HG03064 (cell line): ENCODE results near the gene ZNF697.
"Not testable (repeated sequence)": the region's sequence is repeated elsewhere in the genome, so short reads cannot be mapped to it uniquely, and the experiment has no call there.

Experiments used
- ATAC-seq: cut with Tn5 transposase; IDR thresholded peaks from one replicate; pipeline ENCODE4 v1.9.1; 2021; ENCODE audit warnings: low read depth; ENCODE audit not compliant: unreplicated experiment

ZNF697 gene

DNA sequence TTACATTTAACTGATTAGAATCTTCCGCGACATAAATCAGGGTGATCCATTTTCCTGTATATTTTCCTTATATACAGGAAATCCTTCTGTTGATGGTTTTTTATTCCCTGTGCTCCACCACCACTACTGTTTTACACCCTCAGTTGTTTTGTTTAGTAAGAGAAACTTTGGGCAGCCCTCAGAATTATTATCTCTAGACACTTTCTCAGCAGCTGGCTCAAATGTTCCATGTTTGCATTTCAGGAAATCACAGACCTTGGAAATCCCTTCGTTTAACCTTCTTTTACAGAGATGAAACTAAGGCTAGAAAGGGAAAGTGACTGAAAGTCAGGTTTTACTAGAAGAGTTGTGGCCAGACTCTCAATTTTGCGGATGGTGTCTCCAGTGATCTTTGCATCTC lies 15.2 kb downstream of the ZNF697 start:
- ATAC-seq, result no peak

DNA sequence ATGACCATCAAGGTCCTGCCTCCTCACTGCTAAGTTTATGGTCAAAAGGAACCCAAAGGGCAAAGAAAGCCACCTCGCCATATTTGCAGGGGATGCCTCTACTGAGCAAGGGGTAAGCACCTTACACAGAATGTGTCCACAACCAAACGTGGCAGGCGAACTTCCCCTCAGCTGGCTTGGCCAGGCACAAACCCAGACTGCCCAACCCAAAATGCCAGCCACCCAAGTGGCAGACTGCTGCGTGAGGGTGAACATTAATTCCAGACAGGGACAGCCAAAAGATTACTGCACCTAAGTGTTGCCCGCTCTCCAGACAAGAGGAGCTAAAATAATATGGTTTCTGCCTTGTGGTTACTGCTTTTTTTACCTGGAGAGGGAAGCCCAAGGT lies 16.0 kb downstream of the ZNF697 start:
- ATAC-seq, result no peak

DNA sequence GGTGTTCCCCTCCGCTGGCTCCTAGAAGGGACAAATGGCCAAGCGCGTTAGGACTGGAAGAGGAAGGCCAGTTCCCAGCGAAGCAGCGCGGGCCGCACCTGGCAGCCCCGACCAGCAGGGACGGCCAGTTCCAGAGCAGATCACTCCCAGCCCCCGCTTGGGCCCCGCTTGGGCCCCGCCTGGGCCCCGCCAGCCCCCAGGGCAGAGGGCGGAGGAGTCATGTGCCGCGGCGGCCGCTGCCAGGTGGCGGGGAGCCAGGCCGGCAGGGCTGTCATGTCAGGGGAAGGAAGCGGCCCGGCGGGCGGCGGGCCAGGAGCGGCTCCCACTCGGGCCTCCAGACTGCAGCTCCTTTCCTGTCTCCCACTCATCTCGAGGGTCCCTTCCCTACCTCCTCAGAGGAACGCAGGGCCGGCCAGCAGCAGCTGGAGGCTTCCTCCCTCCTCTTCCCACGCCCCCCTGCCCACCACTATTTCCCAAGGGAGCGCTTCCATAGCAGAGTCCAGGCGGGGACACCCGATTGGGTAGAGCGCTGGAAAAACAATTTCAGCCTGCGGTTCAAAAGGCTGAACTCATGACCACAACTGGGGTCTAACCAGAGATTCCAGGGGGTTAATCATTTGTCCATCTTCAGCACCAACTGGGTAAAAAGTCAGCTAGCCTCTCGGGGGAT lies 16.5 kb downstream of the ZNF697 start:
- no peak for ATAC-seq

DNA sequence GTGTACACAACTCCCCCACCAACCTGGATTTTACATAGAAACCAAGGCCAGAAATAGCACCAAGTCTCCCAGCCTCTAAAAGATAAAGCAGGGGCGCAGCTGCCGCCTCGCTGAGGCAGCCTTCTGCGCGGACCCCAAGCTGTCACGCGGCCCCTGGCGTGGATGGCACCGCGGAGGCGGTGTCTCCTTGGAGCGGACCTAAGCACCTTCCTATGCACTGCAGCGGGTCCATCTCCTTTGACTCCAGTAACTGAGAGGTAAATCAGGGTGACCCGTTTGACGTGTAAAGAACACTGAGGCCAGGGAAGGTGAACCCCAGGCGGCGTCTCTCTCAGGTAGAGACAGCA lies 17.0 kb downstream of the ZNF697 start:
- ATAC-seq, result no peak

DNA sequence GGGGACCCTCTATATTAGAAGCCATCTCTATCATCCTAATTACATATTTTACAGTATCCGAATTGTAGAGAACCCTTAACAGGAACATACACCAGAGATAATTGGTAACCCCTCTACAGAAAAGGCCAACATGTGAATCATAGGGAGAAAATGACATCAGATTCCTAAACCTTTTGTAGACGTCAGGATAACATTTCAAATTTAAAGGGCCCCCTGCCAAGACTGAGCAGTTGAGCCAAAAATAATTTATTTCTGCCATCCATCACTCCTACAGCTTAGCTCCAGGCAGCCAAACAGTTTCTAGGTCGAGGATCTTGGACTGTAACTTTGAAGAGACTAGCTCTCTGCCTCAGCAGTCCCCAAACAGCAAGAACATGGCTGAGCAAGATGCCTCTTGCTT lies 21.2 kb downstream of the ZNF697 start:
- ATAC-seq, result no peak

DNA sequence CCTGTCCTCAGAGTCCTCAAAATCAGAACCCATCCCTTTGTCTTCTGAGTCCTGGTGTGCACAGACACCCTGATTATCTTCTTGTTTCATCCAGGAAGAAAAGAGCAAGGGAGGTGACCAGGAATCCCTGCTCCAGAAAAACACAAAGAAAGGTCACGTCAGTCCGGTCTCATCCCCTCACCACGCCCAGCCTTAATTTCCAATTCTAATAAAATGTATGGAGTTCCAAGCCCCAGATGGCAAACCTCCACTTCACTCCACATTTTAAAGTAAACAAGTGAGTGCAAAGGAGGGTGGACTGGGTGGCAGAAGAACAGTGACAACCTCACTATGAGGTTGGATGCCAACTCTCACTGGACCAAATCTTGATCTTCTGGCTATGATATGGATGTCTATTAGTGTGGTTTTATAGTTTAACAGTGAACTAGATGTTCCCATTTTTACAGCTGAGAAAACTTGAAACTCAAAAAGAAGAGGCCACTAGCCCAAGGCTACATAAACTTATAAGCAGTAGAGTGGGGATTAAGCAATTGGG lies 22.0 kb downstream of the ZNF697 start:
- no peak for ATAC-seq

DNA sequence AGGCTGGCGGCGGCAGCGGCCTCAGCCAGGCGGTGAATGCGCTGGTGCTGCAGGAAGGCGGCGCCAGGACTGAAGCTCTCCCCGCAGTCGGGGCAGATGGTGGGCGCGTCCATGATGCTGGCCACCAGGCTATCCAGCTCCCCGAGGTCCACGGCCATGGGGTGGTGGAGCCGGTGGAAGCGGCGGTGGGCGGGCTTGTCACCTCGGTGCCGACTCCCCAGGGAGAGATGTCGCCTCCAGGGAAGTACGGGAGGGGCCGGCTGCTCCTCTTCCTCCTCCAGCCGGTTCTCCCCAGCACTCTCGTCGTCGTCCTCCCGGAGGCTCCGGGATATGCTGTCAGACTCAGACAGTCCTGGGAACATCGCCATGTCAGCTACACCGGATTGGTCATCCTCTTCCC lies 24.4 kb downstream of the ZNF697 start:
- no peak for ATAC-seq

DNA sequence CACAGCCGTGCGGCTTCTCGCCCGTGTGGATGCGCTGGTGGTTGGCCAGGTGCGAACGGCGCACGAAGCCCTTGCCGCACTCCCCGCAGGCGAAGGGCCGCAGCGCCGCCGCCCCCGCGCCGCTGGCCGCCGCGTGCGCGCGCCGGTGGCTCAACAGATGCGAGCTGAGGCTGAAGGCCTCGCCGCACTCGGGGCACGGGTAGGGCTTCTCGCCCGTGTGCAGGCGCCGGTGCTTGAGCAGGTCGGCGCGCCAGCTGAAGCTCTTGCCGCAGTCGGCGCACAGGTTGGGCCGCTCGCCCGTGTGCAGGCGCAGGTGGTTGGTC lies 24.9 kb downstream of the ZNF697 start:
- ATAC-seq, result no peak

DNA sequence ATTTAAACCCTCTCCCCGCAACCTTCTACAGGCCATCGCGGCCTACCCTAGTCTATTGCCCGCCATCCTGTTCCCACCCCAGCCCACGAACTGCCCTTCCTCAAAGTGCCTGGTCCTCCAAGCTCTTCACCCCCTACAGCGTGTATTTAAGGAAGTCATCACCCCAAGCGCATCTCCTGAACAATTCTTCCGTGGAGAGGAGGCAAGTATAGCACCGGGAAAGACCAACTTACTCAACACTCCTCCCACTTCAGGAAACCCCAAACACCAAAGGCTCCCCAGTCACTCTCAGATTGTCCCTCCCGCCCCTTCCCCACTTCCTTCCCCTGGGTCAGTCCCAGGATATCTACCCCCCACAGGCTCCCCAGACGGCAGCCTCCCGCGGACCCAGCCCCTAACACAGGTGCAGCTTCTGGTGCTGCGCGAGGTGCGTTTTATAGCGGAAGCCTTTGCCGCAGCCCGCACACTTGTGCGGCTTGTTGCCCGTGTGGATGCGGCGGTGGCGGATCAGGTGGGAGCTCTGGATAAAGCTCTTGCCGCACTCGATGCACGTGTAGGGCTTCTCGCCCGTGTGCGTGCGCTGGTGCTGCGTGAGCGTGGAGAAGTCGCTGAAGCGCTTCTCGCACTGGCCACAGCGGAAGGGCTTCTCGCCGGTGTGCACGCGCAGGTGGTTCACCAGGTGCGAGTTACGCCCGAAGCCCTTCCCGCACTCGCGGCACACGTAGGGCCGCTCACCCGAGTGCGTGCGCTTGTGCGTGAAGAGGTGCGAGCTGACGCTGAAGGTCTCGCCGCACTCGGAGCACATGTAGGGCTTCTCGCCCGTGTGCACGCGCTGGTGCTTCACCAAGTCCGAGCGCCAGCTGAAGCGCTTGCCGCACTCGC lies 25.5 kb downstream of the ZNF697 start:
- ATAC-seq, result no peak

DNA sequence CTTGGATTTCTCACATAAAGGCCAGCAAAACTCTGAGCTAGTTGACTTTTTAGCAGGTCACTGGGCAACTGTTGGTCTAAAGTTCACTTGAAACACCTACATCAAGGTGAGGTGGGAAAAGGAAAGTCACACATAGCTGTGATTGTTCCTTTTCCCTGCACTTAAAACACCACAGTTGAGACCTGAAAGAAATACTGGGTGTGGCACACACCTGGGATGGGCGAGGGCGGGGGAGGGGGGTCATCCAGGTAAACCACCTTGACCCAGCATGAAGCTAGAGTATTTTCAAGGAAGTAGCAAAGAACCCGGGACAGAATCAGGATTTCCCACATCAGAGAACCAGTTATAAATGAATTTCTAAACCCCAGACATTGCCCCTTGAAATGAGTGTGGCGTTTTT lies 26.4 kb downstream of the ZNF697 start:
- no peak for ATAC-seq

DNA sequence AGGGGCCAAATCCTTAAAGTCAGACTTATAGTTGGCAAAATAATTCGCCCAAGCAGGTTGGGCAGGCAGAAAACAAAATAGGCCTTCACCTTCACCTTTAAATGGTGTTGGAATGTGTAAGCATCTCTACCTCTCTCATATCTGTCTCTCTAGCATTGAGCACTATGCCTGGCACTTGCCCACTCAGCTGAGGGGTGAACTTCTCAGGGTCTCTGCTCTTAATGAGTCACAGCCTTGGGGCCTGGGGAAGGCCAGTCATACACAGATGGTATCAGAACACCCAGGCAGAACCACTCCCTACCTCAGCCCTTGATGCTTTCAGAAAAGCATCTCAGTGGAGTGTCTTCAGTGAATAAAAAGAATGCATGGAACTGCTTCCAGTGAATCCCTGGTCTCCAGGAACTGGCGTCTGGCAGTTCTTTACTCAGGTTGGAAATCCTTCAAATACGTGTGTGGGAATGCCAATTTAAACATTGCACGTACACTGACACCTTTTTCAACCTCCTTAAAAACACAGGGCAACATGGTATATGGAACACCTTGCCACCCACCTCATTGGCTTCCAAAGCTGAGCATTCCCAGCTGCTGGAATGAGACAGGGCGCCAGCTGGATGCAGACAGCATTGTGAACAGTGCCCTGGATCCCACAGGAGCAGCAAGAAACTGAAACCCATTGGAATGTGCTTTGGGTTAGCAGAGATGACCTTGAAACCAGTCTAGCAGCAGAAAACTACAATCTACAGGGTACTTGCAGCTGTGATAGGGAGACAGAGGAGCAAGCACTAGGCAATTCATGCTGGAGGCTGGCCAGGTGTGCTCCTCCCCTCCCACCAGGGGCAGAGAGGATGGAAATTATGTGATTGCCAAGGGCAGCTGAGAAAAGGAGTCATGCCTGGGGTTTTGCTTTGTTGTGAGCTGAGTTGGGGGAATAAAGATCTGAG lies 30.0 kb downstream of the ZNF697 start:
- no peak for ATAC-seq

DNA sequence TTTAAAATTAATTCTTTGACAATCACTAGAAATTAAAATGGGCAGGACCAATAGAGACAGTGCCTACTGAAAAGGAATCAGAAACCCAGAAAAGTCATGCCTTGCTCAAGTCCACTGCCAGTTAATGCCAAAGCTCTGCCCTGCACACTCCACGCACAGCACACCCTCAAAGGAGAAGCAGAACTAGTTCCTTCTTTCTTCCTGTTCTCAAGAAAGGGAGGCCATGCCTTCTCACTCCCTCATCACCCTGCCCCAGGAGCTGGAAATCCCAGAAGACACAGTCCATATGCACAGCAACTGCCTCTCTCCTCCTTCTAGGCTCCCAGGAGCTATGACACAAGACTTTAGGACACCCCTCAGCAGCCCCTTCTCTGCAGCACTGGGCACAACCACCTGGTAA lies 31.3 kb downstream of the ZNF697 start:
- not testable (repeated sequence) for ATAC-seq

DNA sequence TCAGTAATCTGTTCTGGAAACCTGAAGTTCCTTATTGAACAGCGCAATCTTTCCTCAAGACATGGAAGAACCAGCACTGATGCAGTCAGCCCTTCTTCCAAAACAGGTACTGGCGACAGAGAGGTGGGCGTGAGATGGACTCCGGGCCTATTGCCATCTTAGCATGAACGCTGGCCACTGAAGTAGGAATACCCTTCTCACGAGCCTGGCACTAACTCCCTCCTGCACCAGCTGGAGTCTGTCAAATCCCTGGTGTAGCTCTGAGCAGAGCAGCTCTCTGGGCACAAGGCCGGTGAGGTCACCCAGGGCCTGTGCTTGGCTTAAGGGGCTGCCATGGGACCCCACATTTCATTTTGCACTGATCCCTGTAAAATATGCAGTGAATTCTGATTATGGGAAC lies 33.0 kb downstream of the ZNF697 start:
- ATAC-seq, result not testable (repeated sequence)

DNA sequence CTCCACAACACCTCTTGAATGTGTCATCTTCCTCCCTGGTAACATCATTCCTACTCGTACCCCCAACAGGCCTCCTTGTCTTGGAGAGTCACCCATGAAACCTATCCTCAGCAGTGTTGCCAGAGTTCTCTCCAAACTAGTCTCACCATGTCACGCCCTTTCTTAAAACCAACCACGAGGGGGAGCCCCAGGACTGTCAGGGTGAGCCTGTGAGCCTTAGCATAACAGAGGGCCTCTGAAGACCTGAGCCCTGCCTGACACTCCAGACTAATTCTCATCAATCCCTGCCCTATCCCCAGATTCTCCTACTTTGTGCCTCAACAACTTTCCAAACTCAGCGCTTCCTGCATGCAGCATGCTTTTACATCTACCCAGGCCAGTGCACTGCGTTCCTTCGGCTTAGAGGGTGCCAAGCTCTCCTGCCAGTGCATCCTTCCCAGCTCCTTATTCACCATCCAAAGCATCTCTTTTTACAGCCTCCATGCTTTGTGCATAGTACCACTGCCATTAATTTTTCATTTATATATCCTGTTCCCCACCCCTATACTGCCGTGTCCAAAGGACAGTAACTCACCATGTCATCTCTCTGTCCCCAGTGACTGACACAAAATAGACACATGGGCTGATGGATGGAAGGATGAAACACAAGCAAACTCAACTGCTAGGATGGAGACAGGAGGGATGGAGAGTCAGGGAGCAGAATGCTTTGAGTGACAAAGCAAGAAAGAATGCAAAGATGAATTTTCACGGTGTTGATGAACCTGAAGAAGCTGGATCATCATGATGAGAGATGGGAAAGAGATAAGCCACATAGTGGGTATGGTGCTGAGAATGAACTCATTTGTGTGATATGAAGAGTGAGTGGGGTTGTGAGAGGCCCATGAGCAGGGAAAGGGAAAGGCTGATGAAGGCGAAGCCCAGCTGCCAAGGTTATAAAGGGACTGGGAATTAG lies 34.0 kb downstream of the ZNF697 start:
- peak; percentile 71 for ATAC-seq

DNA sequence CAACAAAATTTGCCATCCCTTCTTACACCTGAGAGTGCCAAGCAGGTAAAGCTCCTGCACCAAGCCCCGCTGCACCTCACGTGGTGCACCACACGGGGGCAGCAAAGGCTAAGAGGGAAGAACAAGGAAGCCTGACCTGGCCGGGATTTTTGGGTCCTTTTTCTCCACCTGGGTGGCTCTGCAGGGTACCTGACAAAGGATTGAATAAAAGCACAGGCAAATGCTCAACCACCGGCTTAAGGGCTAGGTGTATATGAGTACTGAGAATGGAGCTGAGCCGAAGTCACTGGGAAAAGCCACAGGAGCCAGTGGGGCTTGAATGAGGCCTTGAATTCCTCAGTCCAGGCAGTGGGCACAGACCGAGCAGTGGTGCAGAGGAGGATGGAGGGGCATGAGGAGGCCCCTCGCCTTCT lies 36.4 kb downstream of the ZNF697 start:
- no peak for ATAC-seq

DNA sequence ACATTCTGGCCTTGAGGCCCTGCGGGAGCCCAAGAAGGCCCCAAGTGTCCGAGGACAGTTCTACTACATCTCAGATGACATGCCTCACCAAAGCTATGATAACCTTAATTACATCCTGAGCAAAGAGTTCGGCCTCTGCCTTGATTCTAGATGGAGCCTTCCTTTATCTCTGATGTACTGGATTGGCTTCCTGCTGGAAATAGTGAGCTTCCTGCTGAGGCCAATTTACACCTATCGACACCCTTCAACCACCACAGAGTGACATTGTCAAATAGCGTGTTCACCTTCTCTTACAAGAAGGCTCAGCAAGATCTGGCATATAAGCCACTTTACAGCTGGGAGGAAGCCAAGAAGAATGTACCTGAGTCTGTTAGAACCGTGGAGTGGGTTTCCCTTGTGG lies 39.2 kb downstream of the ZNF697 start:
- ATAC-seq, result not testable (repeated sequence)

DNA sequence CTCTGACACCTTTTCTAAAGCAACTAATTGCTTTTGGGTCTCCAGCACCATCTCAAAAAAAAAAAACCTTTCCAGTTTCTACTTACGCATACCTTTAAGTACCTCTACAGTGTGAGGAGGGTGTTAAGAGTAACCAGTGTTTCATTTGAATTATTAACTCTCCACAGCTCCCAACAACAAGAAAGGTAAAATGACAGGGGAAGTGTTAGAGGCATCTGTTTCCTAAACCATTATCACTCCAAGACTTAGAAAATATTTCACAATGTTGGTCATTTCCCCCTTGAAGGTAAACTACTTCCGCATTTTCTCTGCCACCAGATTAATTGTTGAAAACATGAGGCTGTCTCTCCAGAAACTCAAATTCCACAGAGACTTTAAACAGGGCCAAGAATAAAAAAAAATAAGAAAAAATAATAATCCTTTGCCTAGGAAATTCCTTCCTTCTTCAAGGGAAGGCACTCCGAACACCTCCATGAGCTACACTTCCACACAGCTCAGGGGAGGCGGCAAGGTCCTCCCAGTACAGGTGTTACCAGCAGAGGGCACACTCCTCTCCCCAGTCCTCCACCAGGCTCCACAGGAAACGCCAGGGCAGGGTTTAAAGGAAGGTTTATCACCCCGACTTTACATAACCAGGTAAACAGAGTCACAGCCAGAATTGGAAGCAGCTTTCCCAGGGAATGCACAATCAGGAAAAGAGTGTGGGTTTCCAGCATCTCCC lies 40.8 kb downstream of the ZNF697 start:
- ATAC-seq, result not testable (repeated sequence)

DNA sequence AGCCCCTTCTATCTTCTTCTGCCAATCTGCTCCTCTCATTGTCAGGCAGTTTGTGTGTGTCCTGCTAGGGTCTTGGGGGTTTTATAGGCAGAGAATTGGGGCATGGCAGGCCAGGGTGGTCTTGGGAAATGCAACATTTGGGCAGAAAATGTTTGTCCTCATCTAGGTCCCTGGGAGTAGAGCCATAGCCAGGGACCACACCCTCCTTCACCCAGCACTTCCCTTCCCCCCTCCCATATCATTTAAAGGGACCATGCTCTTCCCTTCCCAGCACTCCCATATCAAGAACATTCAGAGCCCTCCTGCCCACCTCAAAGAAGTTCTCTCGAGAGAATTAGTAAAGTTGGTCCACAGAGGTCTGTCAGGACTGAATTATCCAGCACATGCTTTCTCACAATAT lies 41.7 kb downstream of the ZNF697 start:
- no peak for ATAC-seq

DNA sequence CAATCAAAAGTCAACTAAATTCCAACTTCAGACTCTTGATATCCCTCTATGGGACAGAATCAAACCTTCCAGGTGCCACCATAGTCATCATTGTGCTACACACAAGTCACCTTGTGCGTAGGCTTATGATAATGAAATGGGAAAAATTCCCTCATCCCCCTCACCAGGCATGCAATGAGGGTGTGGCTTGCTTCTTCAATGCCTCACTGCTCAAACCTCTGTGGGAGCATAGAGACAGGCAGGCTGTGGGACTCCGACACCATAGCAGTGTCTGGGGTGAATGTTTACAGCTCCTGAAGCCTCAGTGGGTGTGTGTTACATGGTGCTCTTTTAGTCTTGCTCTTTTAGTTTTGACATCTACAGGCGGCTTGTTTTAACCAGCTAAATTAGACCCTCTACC lies 42.4 kb downstream of the ZNF697 start:
- no peak for ATAC-seq
